NCI-H82 treated with DMSO at 0.1 percent for 48 hours (cell line): ENCODE data around the gene CD86.

ENCODE experiments used
- DNase-seq: peaks from one replicate; lab custom pipeline; 2025; ENCODE audit not compliant: unreplicated experiment; lab: John Stamatoyannopoulos, UW

Gene CD86

GRCh38 chr3:122058294-122058693 is 3.1 kb downstream of the CD86 start:
- DNase-seq, result no peak

GRCh38 chr3:122060040-122060698 is 5.0 kb downstream of the CD86 start:
- DNase-seq, result no peak

- DNase-seq, result no peak
Measured at GRCh38 chr3:122063908-122064307, 8.7 kb downstream of the CD86 start.

- no peak for DNase-seq
Measured at GRCh38 chr3:122064326-122064725, 9.2 kb downstream of the CD86 start.

- no peak for DNase-seq
Measured at GRCh38 chr3:122066331-122067213, 11.4 kb downstream of the CD86 start.

- DNase-seq, result no peak
Measured at GRCh38 chr3:122067214-122067550, 12.0 kb downstream of the CD86 start.

- DNase-seq, result no peak
Measured at GRCh38 chr3:122067588-122068240, 12.6 kb downstream of the CD86 start.

- DNase-seq, result no peak
Measured at GRCh38 chr3:122074621-122075265, 19.6 kb downstream of the CD86 start.

- no peak for DNase-seq
Measured at GRCh38 chr3:122076491-122077292, 21.5 kb downstream of the CD86 start.

- DNase-seq, result no peak
Measured at GRCh38 chr3:122077293-122078234, 22.4 kb downstream of the CD86 start.

- DNase-seq, result no peak
Measured at GRCh38 chr3:122078235-122078935, 23.2 kb downstream of the CD86 start.

- no peak for DNase-seq
Measured at GRCh38 chr3:122079524-122080206, 24.5 kb downstream of the CD86 start.

- DNase-seq, result no peak
Measured at GRCh38 chr3:122080207-122080587, 25.0 kb downstream of the CD86 start.

GRCh38 chr3:122081543-122082247 is 26.5 kb downstream of the CD86 start:
- DNase-seq, result no peak

GRCh38 chr3:122082357-122082756 is 27.2 kb downstream of the CD86 start:
- no peak for DNase-seq

GRCh38 chr3:122084799-122085198 is 29.6 kb downstream of the CD86 start:
- no peak for DNase-seq

GRCh38 chr3:122085673-122086072 is 30.5 kb downstream of the CD86 start:
- DNase-seq, result no peak

GRCh38 chr3:122088531-122088930 is 33.4 kb downstream of the CD86 start:
- no peak for DNase-seq
